Adipose tissue (tissue), 3 donors: ENCODE results near the gene MED27. TPM values are rescaled to one million over a fixed set of nuclear protein-coding genes. Genes with fewer than 3 reads are reported as not detected.

Source experiments
- H3K27ac ChIP-seq: one replicate; pipeline ENCODE4 v1.5.1; 2013; ENCODE audit warnings: low read depth, low read length
- WGBS, 3 donors: extraction: QIAGEN DNeasy Blood & Tissue Kit; methylation state at CpG; one replicate each; pipeline ENCODE4 v1.1.7; 2013; 5-methylcytosine and 5-hydroxymethylcytosine counted together
- polyA plus RNA-seq, 3 donors: library from polyadenylated mRNA; stranded (reverse); fragments of 200-250 nt; gene quantifications; one replicate each; pipeline ENCODE4 v1.2.3, GENCODE V29; 2013
- donor health status: healthy with polysubstance abuse.
- donor health status: Bipolar disorder and iron deficiency.
- donor health status: healthy.

Gene MED27
- polyA plus RNA-seq, 3 donors, result 6.7 to 15.3 (median 13.0) TPM

- 96 to 98% (median 98%) methylated on average over 6 of the region's 6 CpGs for WGBS, 3 donors
- H3K27ac ChIP-seq, result no peak overlapping the region
Observed at GRCh38 chr9:131867611-131868192, 212.0 kb downstream of the MED27 start.

- 85 to 94% (median 94%) methylated on average over 10 of the region's 10 CpGs for WGBS, 3 donors
- no peak overlapping the region for H3K27ac ChIP-seq
Observed at GRCh38 chr9:131865446-131866195, 214.0 kb downstream of the MED27 start.

GRCh38 chr9:131864531-131864930 lies 215.1 kb downstream of the MED27 start:
- no peak overlapping the region for H3K27ac ChIP-seq
- 92 to 95% (median 95%) methylated on average over 14 of the region's 14 CpGs for WGBS, 3 donors

GRCh38 chr9:131863306-131863896 lies 216.3 kb downstream of the MED27 start:
- 70 to 78% (median 77%) methylated on average over 16 of the region's 16 CpGs for WGBS, 3 donors
- no peak overlapping the region for H3K27ac ChIP-seq

- H3K27ac ChIP-seq, result no peak overlapping the region
- 75 to 93% (median 91%) methylated on average over 18 of the region's 18 CpGs for WGBS, 3 donors
Observed at GRCh38 chr9:131862261-131862660, 217.4 kb downstream of the MED27 start.

- 92 to 96% (median 96%) methylated on average over 13 of the region's 13 CpGs for WGBS, 3 donors
Observed at GRCh38 chr9:131860430-131860829, 219.2 kb downstream of the MED27 start.

GRCh38 chr9:131858147-131858546 lies 221.5 kb downstream of the MED27 start:
- WGBS, 3 donors, result 78 to 86% (median 85%) methylated on average over 12 of the region's 12 CpGs
- H3K27ac ChIP-seq, result no peak overlapping the region

More at GRCh38 chr9:131860430-131860829, 219.2 kb downstream of the MED27 start:
- no peak overlapping the region for H3K27ac ChIP-seq

- 83 to 89% (median 87%) methylated on average over 21 of the region's 21 CpGs for WGBS, 3 donors
- no peak overlapping the region for H3K27ac ChIP-seq
Observed at GRCh38 chr9:131856105-131856504, 223.6 kb downstream of the MED27 start.

GRCh38 chr9:131854896-131855613 lies 224.6 kb downstream of the MED27 start:
- 42 to 54% (median 50%) methylated on average over 21 of the region's 21 CpGs for WGBS, 3 donors
- H3K27ac ChIP-seq, result no peak overlapping the region

- WGBS, 3 donors, result 42 to 68% (median 47%) methylated on average over 8 of the region's 8 CpGs
Observed at GRCh38 chr9:131854334-131854733, 225.3 kb downstream of the MED27 start.

GRCh38 chr9:131853434-131853833 lies 226.2 kb downstream of the MED27 start:
- WGBS, 3 donors, result 80 to 96% (median 86%) methylated on average over 7 of the region's 7 CpGs
- no peak overlapping the region for H3K27ac ChIP-seq

More at GRCh38 chr9:131854334-131854733, 225.3 kb downstream of the MED27 start:
- no peak overlapping the region for H3K27ac ChIP-seq

GRCh38 chr9:131851414-131851813 lies 228.3 kb downstream of the MED27 start:
- WGBS, 3 donors, result 30 to 69% (median 42%) methylated on average over 7 of the region's 7 CpGs
- no peak overlapping the region for H3K27ac ChIP-seq

GRCh38 chr9:131849391-131849790 lies 230.3 kb downstream of the MED27 start:
- WGBS, 3 donors, result 91 to 96% (median 95%) methylated on average over 18 of the region's 18 CpGs
- H3K27ac ChIP-seq, result no peak overlapping the region

- WGBS, 3 donors, result 76 to 80% (median 78%) methylated on average over 35 of the region's 35 CpGs
Observed at GRCh38 chr9:131848570-131849160, 231.0 kb downstream of the MED27 start.

GRCh38 chr9:131847665-131848354 lies 231.9 kb downstream of the MED27 start:
- no peak overlapping the region for H3K27ac ChIP-seq
- WGBS, 3 donors, result 90 to 93% (median 91%) methylated on average over 18 of the region's 18 CpGs

More at GRCh38 chr9:131848570-131849160, 231.0 kb downstream of the MED27 start:
- H3K27ac ChIP-seq, result no peak overlapping the region

GRCh38 chr9:131845305-131846298 lies 234.1 kb downstream of the MED27 start:
- no peak overlapping the region for H3K27ac ChIP-seq
- WGBS, 3 donors, result 60 to 86% (median 82%) methylated on average over 29 of the region's 29 CpGs

GRCh38 chr9:131844745-131845118 lies 234.9 kb downstream of the MED27 start:
- 93 to 100% (median 98%) methylated on average over 4 of the region's 4 CpGs for WGBS, 3 donors
- H3K27ac ChIP-seq, result no peak overlapping the region
